ENCODE data around the gene BHLHE40.

The BHLHE40 gene

DNA sequence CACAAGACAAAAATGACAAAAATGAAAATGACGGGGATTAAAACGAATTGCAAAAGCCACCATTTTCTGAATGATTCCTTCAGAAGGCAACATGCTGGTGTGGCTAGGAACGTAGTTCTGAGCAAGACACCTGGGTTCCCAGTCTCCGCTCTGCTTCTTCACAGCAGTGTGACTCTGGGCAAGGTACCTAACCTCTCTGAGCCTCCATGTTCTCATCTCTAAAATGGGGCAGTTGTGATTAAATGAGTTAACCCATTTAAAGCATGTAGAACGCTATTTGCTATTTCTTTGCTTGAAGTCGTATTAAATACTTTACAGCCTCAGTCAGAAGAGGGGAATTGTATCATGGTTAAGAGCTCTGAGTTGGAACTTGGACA is 23.6 kb downstream of the BHLHE40 start:
- DNase-seq: no peak

DNA sequence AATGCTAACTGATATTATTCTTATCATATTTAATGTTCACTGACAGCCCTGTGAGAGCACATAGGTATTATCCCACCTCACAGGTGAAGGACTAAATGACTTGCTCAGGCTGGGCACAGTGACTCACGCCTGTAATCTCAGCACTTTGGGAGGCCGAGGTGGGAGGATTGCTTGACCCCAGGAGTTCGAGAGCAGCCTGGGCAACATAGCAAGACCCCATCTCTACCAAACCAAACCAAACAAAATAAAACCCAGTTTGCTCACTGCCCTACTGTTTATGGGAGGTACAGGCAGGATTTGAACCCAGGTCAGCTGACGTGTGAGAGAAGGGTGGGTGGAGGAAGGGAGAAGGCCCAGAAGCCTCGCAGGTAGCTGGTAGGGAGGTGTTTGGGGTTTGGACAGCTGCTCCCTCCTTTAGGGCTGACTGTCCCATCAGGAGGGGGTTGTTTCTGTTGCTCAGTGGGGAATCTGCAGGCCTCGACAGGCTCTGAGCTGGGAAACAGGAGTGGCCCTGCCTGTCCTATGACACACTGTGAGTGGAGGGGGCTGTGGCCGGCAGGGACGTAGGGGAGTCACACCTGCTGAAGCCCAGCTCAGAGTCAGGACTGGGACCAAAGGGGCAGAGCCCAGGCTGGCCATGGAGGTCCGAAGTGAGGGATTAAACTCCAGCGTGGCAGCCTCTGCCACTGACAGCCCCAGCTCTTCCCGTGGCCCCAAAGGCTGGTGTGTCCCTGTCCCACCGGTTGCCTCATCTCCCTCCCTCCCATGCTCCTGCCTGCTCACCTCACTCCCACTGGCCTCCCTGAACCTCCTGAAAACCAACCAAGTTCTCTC is 25.3 kb downstream of the BHLHE40 start:
- DNase-seq: no peak

DNA sequence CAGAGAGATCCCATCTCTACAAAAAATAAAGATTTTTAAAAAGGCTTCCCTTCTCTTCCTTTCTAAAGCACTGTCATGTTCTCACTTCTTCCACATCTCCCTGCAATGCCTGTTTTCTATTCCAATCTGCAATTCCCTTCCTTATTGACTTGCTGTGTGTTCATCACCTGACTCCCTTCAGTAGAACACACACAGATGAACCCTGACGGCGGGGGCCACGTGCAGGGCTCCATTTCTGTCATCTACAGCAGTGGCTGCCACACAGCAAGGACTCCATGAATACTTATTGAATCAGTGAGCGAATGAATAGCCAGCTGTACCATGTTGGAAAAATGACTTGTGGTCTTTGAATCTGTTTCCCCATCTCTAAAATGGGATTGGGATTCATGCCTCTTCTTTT is 26.1 kb downstream of the BHLHE40 start:
- DNase-seq: no peak

DNA sequence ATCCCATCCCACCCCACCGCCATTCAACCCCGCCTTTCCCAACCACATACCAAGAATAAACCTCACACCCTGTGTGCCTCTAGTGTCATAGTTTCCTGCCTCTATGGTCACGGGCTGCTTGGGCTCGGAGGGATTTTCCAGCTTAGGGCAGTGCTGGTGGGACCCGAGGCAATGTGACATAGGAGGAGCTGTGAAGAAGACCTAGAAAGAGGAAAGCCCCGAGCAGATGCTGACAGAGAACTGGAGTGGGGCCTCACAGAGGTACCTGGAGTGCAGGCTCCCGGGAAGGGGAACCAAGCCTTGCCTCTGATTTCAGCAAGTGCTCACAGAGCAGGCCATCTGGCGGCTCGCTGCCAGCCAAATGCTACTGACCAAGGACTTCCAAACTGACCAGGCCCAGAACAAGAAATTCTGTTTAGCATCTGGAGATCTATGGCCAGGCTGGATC is 27.5 kb downstream of the BHLHE40 start:
- DNase-seq: no peak

DNA sequence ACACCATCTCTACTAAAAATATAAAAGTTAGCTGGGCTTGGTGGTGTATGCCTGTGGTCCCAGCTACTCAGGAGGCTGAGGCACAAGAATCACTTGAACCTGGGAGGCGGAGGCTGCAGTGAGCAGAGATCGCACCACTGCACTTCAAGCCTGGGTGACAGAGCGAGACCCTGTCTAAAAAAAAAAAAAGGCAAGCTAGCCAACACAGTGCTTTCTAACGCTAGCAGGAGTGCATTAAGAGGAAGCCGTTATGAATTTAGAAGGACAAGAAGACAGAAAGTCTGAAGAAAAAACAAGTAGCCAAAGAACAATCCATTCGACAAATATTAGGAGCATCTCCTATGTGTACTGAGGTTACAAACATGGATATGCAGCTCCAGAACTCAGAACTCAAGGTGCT is 28.6 kb downstream of the BHLHE40 start:
- DNase-seq: no peak

DNA sequence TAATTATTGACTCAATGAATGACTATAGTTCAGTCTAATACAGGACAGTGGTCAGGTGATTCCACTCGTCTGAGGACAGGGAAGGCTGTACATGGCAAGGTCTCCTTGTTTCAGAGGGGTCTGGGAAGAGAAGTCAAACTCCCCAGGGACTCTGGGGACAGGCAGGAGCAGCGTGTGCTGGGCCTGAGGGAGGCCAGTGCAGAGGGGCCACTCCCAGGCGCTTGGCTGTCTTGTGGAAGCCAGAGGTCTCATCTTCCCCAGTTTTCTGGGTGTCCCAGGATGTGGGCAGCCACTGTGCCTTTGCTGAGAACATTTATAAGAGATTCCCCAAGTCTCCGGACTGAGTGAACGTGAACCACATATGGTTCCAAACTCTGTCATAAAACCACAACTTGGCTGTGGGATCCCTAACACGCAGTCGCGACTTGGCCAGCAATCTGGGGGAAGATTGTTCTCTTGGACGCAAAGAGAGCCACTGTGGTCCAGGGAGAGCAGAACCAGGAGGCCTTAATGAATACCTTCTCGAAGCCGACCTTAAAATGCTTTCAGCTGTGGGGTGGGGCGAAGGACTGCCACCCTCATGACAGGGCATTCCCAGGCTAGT is 30.4 kb downstream of the BHLHE40 start:
- DNase-seq: no peak

DNA sequence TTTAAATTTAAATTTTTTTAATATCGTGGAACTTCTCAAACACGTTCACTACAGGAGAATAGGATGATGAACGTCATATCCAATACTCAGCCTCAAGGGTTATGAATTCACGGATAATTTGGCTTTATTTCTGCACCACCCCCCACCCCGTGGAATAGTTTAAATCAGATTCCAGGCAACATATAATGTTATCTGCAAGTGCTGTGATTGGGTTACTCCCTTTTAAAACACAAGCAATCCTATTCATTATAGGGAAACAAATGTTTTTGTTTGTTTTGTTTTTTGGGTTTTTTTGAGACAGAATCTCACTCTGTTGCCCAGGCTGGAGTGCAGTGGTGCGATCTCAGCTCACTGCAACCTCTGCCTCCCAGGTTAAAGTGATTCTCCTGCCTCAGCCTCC is 30.9 kb downstream of the BHLHE40 start:
- DNase-seq: no peak

DNA sequence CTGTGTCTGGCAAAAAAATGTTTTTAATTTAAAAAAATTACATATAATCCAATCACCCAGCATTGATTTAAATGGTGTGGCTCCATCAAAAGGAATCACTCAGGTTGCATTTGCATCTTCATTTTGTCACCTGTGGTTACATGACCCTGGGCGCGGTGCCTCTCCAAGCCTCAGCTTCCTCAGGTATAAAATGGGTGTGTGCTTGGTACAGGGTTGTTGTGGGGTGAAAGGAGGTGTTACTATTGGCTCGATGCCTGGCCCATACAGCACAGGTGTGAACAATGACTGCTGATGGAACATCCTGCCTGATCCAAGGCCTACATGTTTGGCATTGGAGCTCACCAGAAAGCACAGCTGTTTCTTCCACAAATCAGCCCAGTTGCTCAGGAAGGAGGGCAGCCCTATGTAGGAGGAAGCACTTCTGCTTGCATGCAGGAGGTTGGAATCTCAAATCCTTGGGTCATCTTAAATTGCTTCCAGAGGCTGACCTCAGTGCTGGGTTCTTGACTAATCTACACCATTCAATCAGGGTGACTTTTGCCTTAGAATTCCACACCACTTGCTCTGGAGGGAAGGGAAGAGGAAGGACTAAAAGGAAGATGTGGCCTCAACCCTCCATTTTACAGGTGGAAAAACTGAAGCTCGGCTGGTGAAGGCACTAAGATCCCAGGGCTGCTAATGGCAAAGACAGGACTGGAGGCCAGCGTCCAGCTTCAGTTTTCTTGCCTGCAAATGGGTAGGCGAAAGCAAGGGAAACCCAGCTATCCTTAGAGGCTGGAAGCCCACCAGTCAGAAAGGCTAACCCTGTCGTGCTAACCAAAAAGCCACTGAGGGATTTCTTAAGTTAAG is 31.7 kb downstream of the BHLHE40 start:
- no peak for DNase-seq

DNA sequence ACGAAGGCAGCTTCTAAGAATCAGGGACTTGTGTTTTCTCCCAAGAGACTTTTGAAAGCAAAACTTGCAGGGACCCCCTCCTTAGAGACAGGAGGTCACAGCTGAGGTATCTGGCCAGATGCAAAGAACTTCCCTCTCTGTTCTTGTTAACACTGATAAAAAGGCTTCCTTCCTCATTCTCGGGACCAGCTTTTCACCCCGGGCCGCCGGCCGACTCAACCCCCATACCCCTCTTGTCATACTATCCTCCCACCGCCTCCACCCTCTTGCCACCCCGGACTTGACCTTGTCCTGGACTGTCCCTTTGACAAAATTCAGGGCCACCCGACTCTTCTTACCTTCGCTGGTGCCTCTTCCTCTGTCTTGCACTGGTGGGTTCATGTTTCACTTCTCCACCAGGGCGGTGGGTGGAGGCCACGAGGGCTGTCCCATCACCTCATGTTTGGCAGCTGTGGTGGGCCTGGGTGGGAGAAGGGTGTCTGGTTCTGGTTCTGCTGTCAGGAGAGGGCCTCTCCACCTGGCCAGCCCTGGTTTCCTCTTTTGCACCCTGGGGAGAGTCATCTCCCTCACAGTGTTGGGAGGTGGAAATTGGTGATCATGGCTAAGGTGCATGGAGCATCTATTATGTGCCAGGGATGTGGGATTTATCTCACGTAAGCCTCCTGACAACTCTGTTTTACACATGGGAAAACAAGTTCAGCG is 32.5 kb downstream of the BHLHE40 start:
- no peak for DNase-seq

DNA sequence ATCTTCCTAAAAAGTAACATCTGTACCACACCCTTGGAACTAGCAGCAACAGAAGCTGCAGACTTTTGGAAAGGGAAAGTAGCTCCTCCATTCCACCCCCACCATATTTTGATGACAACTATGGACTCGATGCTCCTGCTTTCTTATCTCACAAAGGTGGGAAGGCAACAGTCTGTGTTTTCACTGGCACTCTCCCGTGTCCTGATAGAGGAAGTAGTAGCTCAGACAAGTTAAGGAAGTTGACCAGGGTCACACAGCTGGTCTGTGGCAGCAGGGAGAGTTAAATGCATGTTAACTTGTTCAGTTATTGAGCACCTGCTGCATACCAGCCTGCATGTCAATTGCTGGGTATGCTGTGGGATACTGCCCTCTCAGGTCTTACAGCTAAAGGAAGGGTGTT is 33.1 kb downstream of the BHLHE40 start:
- DNase-seq: no peak

DNA sequence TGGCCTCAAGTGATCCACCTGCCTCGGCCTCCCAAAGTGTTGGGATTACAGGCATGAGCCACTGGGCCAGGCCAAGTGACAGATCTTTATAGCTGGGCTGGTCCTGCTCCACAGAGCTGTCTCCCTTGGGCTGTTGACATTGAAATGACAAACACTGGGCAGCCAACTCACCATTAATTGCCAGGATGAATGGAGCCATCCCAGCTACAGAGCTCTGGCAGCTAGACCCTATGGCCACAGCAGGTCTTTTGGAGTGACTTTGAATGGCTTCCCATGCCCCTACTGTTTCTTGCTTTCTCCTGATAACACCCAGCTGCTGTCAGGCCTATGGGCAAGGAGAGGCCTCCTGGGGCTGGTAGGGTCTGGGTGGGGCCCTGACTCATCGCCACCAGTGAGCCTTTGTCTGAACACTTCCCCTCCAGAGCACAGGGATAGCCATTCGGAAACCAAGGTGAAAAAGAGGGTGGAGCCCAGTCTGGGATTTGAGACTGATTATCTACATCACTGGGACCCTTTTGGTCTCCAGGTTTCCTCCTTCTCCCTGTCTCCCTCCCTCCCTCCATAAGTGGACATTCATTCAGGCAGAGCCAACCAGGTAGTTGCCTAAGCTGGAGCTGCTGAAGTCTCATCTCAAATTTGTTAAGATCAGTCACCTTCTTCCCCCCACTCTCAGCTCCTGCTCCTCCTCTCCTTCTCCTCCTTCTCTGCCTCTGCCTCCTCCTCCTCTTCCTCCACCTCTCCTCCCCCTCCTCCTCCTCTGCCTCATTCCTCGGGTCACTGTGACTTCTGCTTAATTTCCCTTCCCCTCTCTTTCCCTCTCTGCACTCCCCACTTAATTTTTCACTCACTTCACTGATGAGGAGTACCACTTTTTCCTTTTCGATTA is 34.0 kb downstream of the BHLHE40 start:
- DNase-seq: peak; percentile 40

DNA sequence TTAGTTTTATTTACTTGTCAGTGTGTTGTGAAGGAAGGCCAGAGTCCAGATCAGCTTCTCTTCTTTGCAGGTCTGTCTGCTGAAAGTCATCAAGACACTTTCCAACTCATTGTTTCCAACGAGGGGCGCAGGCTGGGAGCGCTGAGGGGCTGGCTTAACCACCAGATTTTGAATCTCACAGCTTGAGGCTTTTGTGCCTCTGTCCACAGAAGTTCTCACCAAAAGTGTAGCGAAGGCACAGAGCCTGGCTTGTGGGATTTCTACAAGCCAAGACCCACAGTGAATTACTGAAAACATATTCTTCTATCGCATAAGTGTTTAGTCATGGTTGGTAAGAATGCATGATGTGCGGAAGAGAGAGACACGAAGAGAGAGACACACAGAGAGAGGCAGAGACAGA is 35.2 kb downstream of the BHLHE40 start:
- peak; percentile 43 for DNase-seq

DNA sequence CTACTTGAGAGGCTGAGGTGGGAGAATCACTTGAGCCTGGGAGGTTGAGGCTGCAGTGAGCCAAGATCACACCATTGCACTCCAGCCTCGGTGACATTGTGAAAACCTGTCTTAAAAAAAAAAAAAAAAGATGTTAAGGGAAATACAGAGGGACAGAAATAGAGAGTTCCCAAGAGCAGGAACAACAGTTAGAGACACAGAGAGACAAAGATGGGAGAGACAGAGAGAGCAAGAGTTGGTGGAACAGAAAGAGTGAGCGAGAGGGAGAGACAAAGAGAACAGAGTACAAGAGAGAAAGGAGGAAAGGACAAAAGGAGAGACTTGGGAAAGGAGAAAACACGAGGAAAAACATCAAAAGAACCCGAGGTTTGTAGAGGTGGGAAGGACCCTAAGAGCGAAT is 35.8 kb downstream of the BHLHE40 start:
- DNase-seq: no peak

DNA sequence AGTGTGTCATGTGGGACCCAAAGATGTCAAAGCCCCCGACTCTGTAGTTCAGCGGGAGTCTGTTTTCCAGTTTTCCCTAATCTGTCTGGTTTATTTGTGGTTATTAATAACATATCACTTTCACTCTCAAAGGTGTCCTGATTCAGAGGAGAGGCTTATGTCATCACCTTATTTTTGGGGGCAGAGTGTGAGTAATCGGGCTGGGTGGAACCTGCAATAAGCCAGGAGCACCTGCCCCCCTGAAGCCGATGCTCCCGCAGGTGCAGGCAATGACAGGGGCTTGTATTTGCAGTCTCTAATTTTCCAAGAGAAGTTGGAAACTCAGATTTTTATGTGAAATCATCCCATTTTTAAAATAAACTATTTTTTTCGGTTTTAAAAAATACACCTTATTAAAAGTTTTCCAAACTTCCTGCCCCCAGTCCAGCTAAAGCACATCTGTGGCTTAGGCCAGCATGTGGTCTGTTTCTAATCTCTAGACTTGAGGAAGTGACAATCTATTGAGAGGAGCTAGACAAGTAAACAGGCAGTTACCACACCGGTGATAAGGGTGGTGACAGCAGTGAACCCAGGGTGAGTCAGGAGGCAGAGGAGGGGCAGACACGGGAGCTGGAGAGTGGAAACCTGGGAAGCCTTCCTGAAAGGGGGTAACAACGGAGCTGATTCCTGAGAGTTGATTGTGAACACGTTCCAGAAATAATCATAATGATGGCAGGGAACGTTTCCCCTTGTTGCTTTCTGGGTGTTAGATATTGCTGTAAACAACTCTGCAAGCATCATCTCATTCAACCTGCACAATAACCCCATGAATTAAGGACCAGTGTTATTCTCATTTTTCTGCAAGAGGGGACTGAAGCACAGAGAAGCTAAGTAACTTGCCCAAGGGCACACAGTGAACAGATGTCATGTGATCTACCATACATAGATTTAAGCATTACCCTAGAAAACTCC is 37.2 kb downstream of the BHLHE40 start:
- peak; percentile 58 for DNase-seq

DNA sequence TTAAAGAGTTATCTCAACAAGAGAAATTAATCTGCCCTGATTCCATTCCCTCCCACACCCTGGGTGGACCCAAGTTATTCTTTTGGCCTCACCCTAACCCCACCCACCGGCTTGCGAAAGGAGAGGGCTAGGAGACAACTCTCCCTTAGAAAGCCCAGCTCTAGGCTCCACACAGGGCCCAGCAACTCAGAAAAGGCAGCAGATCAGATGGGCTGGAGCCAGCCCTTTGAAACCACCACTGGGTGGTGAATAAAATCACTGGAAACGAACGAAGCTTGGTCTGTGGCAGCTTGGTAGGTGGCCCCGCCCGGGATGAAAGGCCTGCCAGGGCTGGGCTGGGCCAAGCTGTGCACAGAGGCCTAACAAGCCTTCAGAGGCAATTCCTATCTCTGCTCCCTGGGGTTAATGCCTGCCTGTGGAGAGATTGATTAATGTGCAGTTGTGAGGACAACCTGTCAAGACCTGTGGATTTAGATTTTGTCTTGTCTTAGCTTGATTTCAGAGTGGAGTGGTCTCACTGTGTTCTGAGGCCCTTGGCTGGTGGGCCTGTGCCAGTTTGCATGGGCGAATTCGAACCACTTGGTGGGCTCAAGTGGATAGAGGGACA is 38.8 kb downstream of the BHLHE40 start:
- DNase-seq: no peak

DNA sequence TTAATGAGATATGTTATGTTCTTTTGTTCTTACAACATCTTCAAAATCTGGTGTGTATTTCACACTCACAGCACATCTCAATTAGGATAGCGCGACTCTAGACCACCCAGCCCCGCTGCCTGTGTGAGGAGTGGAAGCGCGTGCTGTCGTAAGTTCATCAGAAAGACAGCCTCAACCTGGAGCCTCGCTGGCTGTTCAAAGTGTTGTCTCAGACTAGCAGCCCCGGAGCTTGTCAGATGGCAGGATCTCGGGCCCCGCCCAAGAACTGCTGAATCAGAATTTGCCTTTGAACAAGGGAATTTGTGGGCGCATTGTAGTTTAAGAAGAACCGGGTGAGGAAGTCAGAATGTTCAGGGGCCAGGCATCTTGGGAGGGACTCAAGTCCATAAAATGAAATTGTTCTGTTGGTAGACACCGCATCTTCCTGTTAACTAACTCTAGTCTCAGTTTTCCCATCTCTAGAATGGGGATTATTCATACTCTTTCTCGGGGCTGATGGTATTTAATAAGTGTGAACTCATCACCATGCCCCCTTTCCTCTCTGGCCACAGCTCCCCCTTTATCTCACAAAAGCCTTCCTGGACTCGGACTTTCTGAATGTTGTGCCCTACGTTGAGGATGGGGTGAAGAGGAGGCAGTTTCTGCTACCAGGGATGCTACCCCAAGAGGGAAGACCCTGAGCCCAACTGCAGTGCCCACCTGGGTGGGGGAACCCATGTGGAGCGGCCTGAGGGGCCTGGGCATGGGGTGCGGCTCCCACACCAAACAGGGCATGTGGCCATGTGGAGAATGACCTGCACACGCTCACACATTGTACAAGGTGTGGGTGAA is 40.4 kb downstream of the BHLHE40 start:
- DNase-seq: peak; percentile 30

DNA sequence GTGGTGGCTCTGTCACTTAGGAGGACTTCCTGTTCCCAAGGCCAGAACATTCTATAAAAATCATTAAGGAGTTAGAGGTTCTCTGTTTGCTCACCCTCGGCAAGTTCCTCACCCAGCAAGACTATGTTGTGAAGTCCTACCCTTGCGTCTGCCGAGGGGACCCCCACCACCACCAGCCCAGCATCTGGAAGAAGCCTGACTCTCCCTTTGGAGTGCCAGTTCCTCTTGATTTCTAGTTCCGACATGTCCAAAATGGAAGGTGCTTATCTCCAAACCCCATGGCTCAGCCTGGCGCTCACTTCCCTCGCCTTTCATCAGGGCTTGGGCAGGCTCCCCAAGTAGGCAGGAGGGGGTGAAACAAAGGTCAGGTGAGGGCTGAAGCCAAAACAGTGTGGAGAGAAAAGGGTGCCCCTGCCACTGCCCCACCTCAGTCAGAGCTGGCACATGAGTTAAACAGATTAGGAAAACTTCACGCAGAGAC is 41.0 kb downstream of the BHLHE40 start:
- DNase-seq: no peak

DNA sequence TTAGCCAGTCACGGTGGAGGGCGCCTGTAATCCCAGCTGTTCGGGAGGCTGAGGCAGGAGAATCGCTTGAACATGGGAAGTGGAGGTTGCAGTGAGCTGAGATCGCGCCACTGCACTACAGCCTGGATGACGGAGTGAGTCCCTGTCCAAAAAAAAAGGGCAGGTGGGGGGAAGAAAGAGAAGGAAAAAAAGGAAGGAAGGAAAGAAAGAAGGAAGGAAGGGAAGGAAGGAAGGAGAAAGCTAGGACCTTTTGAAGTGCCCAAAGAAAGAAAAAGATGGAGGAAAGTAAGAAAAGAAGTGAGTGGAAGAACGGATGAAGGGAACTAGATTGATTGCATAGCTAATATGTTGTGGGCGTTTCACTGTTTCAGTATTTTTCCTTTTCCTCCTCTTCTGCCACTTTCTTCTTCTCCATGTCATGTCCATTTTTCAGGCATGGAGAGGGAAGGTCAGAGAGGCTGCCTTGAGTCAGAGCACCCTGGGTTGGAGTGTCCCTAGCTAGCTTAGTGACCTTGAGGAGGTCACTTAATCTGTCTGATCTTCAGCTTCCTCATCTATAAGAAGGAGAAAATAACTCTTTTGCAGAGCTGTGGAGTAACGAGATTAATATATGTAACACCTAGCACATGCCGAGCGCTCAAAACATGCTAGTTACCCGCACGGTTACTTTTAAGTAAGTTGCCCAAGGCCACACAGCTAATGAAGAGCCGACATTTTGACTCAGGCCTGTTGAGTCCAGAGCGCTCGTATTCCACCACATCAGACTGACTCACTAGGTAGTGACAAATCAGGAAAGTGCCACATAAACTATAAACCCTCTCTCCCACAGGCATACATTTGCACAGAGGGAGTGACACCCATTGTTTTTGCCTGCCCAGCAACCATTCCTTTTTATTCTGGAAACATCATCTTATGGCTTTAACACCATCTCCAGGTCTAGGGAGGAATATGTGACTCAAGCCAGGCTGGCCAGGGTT is 42.2 kb downstream of the BHLHE40 start:
- peak; percentile 77 for DNase-seq
